ENCODE data around the gene HSPA9. TPM values are rescaled to one million over a fixed set of nuclear protein-coding genes. Genes with fewer than 3 reads are reported as not detected.

HSPA9 gene
- total RNA-seq, 2 experiments from 2014 or later: 290 to 362 TPM

DNA sequence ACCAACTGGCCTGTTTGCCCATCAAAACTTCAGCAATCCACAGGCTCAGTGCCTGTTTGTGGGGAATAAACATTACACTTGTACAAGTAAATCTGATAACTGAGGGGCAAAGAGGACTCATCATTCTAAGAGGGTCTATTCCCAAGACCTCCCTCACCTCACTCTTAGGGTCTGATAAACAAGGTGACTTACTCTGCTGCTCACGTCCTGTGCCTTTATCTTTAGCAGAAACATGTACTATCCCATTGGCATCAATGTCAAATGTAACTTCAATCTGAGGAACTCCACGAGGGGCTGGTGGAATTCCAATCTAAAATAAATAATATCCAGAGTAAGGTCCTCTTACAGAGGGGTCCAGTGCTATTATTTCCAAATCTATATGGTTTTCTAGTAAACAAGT is 17.5 kb downstream of the HSPA9 start:
- Histone ChIP-seq H3K4me3 (ENCODE audit: low read depth, low read length, poor library complexity, severe bottlenecking) (no peak overlapping the region), H3K9me3 (ENCODE audit: low read length) (no peaks in the 10 kb centered on the region), H3K4me1 (ENCODE audit: insufficient read depth, low read length, poor library complexity, severe bottlenecking) (no peaks in the 10 kb centered on the region), H3K9me2 (ENCODE audit: insufficient read depth, low read length) (no peaks in the 10 kb centered on the region), H3K79me2 (ENCODE audit: insufficient read depth, low read depth, low read length) (peaks cover 25% of the 10 kb centered on the region), H3K4me2 (ENCODE audit: low read length) (no peak overlapping the region), H3K36me3 (ENCODE audit: insufficient read depth, low read length) (peaks cover 96% of the 10 kb centered on the region), H3K27ac (ENCODE audit: low read depth, low read length, poor library complexity, severe bottlenecking) (no peak overlapping the region), H4K20me1 (ENCODE audit: insufficient read depth, low read length) (peaks cover 10% of the 10 kb centered on the region; the same call in 1 of the 2 replicates), H2AFZ (ENCODE audit: low read length) (no peak overlapping the region)
- ChIA-PET POLR2A (no interaction called here), CTCF (ENCODE audit: unreplicated experiment) (no interaction called here)
- no peak for TF ChIP-seq EZH2phosphoT487 (IDR thresholded peaks at IDR 0.05; ENCODE audit: borderline replicate concordance, low read depth, low read length)
- TF ChIP-seq, protein P1, sequence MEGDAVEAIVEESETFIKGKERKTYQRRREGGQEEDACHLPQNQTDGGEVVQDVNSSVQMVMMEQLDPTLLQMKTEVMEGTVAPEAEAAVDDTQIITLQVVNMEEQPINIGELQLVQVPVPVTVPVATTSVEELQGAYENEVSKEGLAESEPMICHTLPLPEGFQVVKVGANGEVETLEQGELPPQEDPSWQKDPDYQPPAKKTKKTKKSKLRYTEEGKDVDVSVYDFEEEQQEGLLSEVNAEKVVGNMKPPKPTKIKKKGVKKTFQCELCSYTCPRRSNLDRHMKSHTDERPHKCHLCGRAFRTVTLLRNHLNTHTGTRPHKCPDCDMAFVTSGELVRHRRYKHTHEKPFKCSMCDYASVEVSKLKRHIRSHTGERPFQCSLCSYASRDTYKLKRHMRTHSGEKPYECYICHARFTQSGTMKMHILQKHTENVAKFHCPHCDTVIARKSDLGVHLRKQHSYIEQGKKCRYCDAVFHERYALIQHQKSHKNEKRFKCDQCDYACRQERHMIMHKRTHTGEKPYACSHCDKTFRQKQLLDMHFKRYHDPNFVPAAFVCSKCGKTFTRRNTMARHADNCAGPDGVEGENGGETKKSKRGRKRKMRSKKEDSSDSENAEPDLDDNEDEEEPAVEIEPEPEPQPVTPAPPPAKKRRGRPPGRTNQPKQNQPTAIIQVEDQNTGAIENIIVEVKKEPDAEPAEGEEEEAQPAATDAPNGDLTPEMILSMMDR (conservative IDR thresholded peaks at IDR 0.05; ENCODE audit: low read length): no peak
- DNase-seq (ENCODE audit: low spot score): no peak
- no TSS peak for BruUV-seq (replicated peaks)
- intact Hi-C loops (cut with micrococcal nuclease; ENCODE audit: unreplicated experiment): no loop called here

DNA sequence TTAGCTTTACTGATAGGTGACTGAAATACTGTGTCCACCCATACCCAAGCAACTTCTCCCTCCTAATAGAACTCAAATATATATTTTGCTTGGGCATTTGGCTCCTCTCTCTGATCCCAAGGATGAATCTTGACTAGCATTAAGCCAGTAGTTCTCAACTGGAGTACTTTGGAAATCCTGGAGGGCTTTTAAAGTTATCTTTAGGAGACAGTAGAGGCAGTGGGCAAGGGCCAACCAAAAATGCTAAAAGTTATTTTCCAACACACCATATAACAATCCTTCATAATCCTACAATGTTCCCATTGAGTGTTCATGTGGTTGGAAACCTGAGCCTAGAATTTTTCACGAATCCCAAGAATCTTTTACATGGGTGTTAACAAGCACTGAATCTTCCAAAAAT is 21.1 kb downstream of the HSPA9 start:
- H3K79me2 ChIP-seq (ENCODE audit: insufficient read depth, low read depth, low read length): peaks cover 8% of the 10 kb centered on the region; the same call in 1 of the 2 replicates
- ChIA-PET POLR2A (interaction anchor here (1.6 kb wide), 1 partner anchor 11 kb away, joined by 6 read pairs; the partner anchor contains the start of gene ETF1), CTCF (ENCODE audit: unreplicated experiment) (no interaction called here)
- no peak overlapping the region for H2AFZ ChIP-seq (ENCODE audit: low read length)
- intact Hi-C loops (cut with micrococcal nuclease; ENCODE audit: unreplicated experiment): no loop called here
- H3K4me3 ChIP-seq (ENCODE audit: low read depth, low read length, poor library complexity, severe bottlenecking): no peak overlapping the region
- H3K4me1 ChIP-seq (ENCODE audit: insufficient read depth, low read length, poor library complexity, severe bottlenecking): no peaks in the 10 kb centered on the region
- DNase-seq (ENCODE audit: low spot score): no peak
- H3K4me2 ChIP-seq (ENCODE audit: low read length): no peak overlapping the region
- H3K9me3 ChIP-seq (ENCODE audit: low read length): no peaks in the 10 kb centered on the region
- BruUV-seq (replicated peaks): no TSS peak
- H3K36me3 ChIP-seq (ENCODE audit: insufficient read depth, low read length): peaks cover 75% of the 10 kb centered on the region
- H3K27ac ChIP-seq (ENCODE audit: low read depth, low read length, poor library complexity, severe bottlenecking): no peak overlapping the region
- TF ChIP-seq, protein P1 (conservative IDR thresholded peaks at IDR 0.05; ENCODE audit: low read length): no peak
- TF ChIP-seq EZH2phosphoT487 (IDR thresholded peaks at IDR 0.05; ENCODE audit: borderline replicate concordance, low read depth, low read length): no peak
- no peaks in the 10 kb centered on the region for H3K9me2 ChIP-seq (ENCODE audit: insufficient read depth, low read length)
- 0 out of 2 replicates have a peak, but pooled peaks cover 7% of the 10 kb centered on the region for H4K20me1 ChIP-seq (ENCODE audit: insufficient read depth, low read length)

DNA sequence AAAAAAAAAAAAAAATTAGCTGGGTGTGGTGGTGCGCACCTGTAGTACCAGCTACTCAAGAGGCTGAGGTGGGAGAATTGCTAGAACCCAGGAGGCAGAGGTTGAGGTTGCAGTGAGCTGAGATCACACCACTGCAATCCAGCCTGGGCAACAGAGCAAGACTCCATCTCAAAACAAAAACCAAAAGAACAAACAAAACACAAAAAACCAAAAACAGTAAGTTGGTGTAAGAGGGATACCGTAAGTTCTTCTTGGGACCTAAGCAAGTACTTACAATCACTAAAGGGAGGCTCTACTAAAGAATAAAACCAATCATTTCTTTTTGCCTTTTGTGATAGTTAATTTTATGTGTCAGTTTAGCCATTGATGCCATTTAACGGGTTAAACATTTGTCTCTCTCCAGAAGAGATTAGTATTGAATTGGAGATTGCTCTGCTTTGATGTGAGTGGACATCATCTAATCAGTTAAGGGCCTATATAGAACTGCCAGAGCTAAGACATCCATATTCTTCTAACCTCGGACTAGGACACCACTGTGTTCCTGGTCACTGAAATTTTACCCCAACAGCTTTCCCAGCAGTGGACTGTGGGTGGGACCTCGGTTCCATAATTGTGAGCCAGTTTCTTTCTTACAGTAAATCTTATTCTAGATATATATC is 21.6 kb downstream of the HSPA9 start:
- POLR2A ChIA-PET: interaction anchor here (0.6 to 1.6 kb wide), 3 partner anchors 10 to 454 kb away, joined by 4 to 9 read pairs (median 6); partner anchors contain the start of gene ETF1
- H3K4me3 ChIP-seq (ENCODE audit: low read depth, low read length, poor library complexity, severe bottlenecking): no peak overlapping the region
- BruUV-seq (replicated peaks): no TSS peak
- no peak overlapping the region for H2AFZ ChIP-seq (ENCODE audit: low read length)
- H3K27ac ChIP-seq (ENCODE audit: low read depth, low read length, poor library complexity, severe bottlenecking): no peak overlapping the region
- H3K9me3 ChIP-seq (ENCODE audit: low read length): no peaks in the 10 kb centered on the region
- H3K9me2 ChIP-seq (ENCODE audit: insufficient read depth, low read length): no peaks in the 10 kb centered on the region
- H3K79me2 ChIP-seq (ENCODE audit: insufficient read depth, low read depth, low read length): peaks cover 11% of the 10 kb centered on the region; the same call in 1 of the 2 replicates
- H4K20me1 ChIP-seq (ENCODE audit: insufficient read depth, low read length): peaks cover 10% of the 10 kb centered on the region; the same call in 1 of the 2 replicates
- H3K4me2 ChIP-seq (ENCODE audit: low read length): no peak overlapping the region
- CTCF ChIA-PET (ENCODE audit: unreplicated experiment): no interaction called here
- H3K4me1 ChIP-seq (ENCODE audit: insufficient read depth, low read length, poor library complexity, severe bottlenecking): peaks cover 3% of the 10 kb centered on the region
- intact Hi-C loops (cut with micrococcal nuclease; ENCODE audit: unreplicated experiment): no loop called here
- H3K36me3 ChIP-seq (ENCODE audit: insufficient read depth, low read length): peaks cover 69% of the 10 kb centered on the region
- no peak for DNase-seq (ENCODE audit: low spot score)
- TF ChIP-seq, protein P1 (conservative IDR thresholded peaks at IDR 0.05; ENCODE audit: low read length): no peak
- no peak for TF ChIP-seq EZH2phosphoT487 (IDR thresholded peaks at IDR 0.05; ENCODE audit: borderline replicate concordance, low read depth, low read length)

Data from OCI-LY7 (cell line).